Measurements from ENCODE around the gene PLA2G5.

PLA2G5 gene

DNA sequence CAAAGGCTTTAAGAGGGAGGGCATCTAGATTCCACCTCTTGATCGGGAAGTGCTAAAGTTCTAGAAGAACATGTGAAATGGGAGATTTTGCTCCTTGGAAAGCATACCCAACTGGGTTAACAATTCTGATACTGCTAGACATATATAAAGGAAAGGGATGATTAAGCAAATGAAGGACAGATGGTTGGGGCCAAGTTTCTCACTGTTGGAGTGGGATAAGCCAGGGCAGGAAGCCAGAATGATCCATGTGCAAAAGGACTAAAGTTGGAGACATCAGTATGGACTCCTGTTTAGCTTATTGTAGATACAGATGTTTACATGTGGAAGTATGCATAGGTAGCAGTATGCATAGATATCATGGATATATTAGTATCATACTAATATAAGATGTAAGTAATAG is 16.8 kb downstream of the PLA2G5 start:
- Histone ChIP-seq H3F3A (ENCODE audit: insufficient read depth, low read length) (no peaks in the 10 kb centered on the region), H3K36me3 (replicated peaks; ENCODE audit: insufficient read depth, low read length) (no peaks in the 10 kb centered on the region), H3K4me3 (ENCODE audit: low read length) (no peak overlapping the region), H3K4me2 (ENCODE audit: low read depth, low read length) (no peak overlapping the region), H2AFZ (ENCODE audit: low read length) (no peak overlapping the region), H3K79me2 (ENCODE audit: low read length) (no peaks in the 10 kb centered on the region), H3K4me1 (ENCODE audit: low read length) (no peaks in the 10 kb centered on the region), H3K9ac (ENCODE audit: low read length) (no peak overlapping the region), H4K20me1 (ENCODE audit: insufficient read depth, low read length) (no peaks in the 10 kb centered on the region), H3K27ac (ENCODE audit: low read length) (no peak overlapping the region), H3K9me2 (replicated peaks; ENCODE audit: insufficient read depth, low read length) (no peaks in the 10 kb centered on the region), H3K9me3 (replicated peaks; ENCODE audit: insufficient read depth, low read length) (no peaks in the 10 kb centered on the region), H3K27me3 (replicated peaks; ENCODE audit: insufficient read depth, low read length) (peaks cover 16% of the 10 kb centered on the region)
- TF ChIP-seq EZH2 (optimal IDR thresholded peaks at IDR 0.05; ENCODE audit: low read depth, low read length) (no peak), EZH2phosphoT487 (IDR thresholded peaks at IDR 0.05; ENCODE audit: low read length) (no peak)
- TF ChIP-seq, protein P1, sequence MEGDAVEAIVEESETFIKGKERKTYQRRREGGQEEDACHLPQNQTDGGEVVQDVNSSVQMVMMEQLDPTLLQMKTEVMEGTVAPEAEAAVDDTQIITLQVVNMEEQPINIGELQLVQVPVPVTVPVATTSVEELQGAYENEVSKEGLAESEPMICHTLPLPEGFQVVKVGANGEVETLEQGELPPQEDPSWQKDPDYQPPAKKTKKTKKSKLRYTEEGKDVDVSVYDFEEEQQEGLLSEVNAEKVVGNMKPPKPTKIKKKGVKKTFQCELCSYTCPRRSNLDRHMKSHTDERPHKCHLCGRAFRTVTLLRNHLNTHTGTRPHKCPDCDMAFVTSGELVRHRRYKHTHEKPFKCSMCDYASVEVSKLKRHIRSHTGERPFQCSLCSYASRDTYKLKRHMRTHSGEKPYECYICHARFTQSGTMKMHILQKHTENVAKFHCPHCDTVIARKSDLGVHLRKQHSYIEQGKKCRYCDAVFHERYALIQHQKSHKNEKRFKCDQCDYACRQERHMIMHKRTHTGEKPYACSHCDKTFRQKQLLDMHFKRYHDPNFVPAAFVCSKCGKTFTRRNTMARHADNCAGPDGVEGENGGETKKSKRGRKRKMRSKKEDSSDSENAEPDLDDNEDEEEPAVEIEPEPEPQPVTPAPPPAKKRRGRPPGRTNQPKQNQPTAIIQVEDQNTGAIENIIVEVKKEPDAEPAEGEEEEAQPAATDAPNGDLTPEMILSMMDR (IDR thresholded peaks at IDR 0.05; ENCODE audit: low read length) = no peak
- no peak for DNase-seq

DNA sequence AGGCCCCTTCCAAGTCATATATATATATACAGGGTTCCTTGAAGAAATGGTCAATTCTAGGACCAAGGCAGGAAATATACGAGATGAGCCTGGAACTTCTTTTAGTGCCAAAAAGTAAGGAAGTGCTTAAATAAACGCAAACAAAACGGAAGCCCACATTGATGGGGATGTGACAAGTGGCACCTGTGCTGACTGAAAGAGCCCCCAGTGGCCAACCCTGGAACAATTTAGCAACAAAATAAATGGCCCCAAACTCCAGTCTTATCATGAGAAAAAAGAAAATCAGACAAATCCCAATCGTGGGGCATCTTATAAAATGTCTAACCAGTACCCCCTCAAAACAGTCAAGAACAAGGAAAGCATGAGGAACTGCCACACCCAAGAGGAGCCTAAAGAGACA is 17.7 kb downstream of the PLA2G5 start:
- H3K4me1 ChIP-seq (ENCODE audit: low read length) = no peaks in the 10 kb centered on the region
- no peak overlapping the region for H3K27ac ChIP-seq (ENCODE audit: low read length)
- H3K9ac ChIP-seq (ENCODE audit: low read length) = no peak overlapping the region
- no peak overlapping the region for H3K4me3 ChIP-seq (ENCODE audit: low read length)
- no peak for DNase-seq
- no peak overlapping the region for H2AFZ ChIP-seq (ENCODE audit: low read length)
- no peaks in the 10 kb centered on the region for H3K36me3 ChIP-seq (replicated peaks; ENCODE audit: insufficient read depth, low read length)
- no peaks in the 10 kb centered on the region for H3F3A ChIP-seq (ENCODE audit: insufficient read depth, low read length)
- no peak overlapping the region for H3K4me2 ChIP-seq (ENCODE audit: low read depth, low read length)
- no peaks in the 10 kb centered on the region for H4K20me1 ChIP-seq (ENCODE audit: insufficient read depth, low read length)
- H3K9me3 ChIP-seq (replicated peaks; ENCODE audit: insufficient read depth, low read length) = no peaks in the 10 kb centered on the region
- TF ChIP-seq, protein P1 (IDR thresholded peaks at IDR 0.05; ENCODE audit: low read length) = peak; percentile 27; the same call in 1 of the 2 replicates
- TF ChIP-seq EZH2 (optimal IDR thresholded peaks at IDR 0.05; ENCODE audit: low read depth, low read length) = no peak
- TF ChIP-seq EZH2phosphoT487 (IDR thresholded peaks at IDR 0.05; ENCODE audit: low read length) = no peak
- no peaks in the 10 kb centered on the region for H3K9me2 ChIP-seq (replicated peaks; ENCODE audit: insufficient read depth, low read length)
- no peaks in the 10 kb centered on the region for H3K79me2 ChIP-seq (ENCODE audit: low read length)
- H3K27me3 ChIP-seq (replicated peaks; ENCODE audit: insufficient read depth, low read length) = peaks cover 24% of the 10 kb centered on the region

DNA sequence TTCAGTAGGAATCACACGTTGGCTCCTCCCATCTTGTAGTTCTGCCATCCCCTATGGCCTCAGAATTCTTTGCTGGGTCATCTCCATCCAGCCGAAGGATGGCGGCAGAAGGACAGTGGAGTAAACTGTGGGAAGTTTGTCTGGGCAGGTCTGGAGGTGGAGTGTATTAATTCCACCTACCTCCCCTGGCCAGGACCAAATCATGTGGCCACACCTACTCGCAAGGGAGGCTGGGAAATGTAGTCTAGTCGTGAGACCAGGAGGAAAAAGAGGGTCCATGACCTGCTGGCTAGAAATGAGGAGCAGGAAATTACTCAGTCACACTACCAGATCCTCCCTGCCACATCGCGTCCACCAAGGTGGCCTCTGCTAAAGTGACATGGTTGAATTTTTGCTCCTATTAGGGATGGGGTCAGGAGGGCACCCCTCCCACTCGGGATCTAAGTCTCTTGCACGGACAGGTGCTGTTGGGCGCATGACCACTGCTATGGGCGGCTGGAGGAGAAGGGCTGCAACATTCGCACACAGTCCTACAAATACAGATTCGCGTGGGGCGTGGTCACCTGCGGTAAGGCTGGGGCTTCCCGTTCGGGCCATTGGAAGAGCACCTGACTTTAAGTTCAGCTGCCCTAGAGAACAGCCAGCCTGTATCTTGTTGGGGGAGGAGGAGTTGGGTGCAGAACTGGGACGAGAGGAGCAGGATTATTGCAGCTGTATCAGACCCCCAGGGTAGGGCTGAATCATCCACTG is 19.5 kb downstream of the PLA2G5 start:
- H3F3A ChIP-seq (ENCODE audit: insufficient read depth, low read length) = no peaks in the 10 kb centered on the region
- no peaks in the 10 kb centered on the region for H3K36me3 ChIP-seq (replicated peaks; ENCODE audit: insufficient read depth, low read length)
- H3K9ac ChIP-seq (ENCODE audit: low read length) = no peak overlapping the region
- H3K4me2 ChIP-seq (ENCODE audit: low read depth, low read length) = peak overlapping the region; percentile 71
- H3K9me3 ChIP-seq (replicated peaks; ENCODE audit: insufficient read depth, low read length) = no peaks in the 10 kb centered on the region
- H3K79me2 ChIP-seq (ENCODE audit: low read length) = no peaks in the 10 kb centered on the region
- no peaks in the 10 kb centered on the region for H3K4me1 ChIP-seq (ENCODE audit: low read length)
- peak overlapping the region; percentile 40 for H3K4me3 ChIP-seq (ENCODE audit: low read length)
- H3K27me3 ChIP-seq (replicated peaks; ENCODE audit: insufficient read depth, low read length) = peaks cover 25% of the 10 kb centered on the region
- H4K20me1 ChIP-seq (ENCODE audit: insufficient read depth, low read length) = no peaks in the 10 kb centered on the region
- H3K9me2 ChIP-seq (replicated peaks; ENCODE audit: insufficient read depth, low read length) = no peaks in the 10 kb centered on the region
- TF ChIP-seq EZH2 (optimal IDR thresholded peaks at IDR 0.05; ENCODE audit: low read depth, low read length) = no peak
- TF ChIP-seq, protein P1 (IDR thresholded peaks at IDR 0.05; ENCODE audit: low read length) = no peak
- TF ChIP-seq EZH2phosphoT487 (IDR thresholded peaks at IDR 0.05; ENCODE audit: low read length) = no peak
- peak overlapping the region; percentile 40 for H2AFZ ChIP-seq (ENCODE audit: low read length)
- DNase-seq = peak; percentile 40
- peak overlapping the region; percentile 48; the same call in 1 of the 2 replicates for H3K27ac ChIP-seq (ENCODE audit: low read length)

Measured in MM.1S (cell line).